Panc1 (cell line): ENCODE results near the gene PRSS50. TPM values are rescaled to one million over a fixed set of nuclear protein-coding genes. Genes with fewer than 3 reads are reported as not detected.

ENCODE experiments used
- ATAC-seq: fragments of 200-7000 bp; cut with Tn5 transposase; 2 replicates; pipeline ENCODE4 v1.9.1; 2020; ENCODE audit warnings: mild to moderate bottlenecking, moderate library complexity
- BruUV-seq: library from RNA; stranded (reverse); fragments of 400-500 nt; replicated peaks from 2 replicates; lab custom pipeline; 2021; lab: Mats Ljungman, UMichigan
- CTCF ChIA-PET: fragments of 300-600 bp; sonication (Branson Sonifier 250); formaldehyde crosslinking; loops from one replicate; lab custom pipeline; 2022; ENCODE audit warnings: antibody characterized with exemption; lab: Charles Lee
- POLR2A ChIA-PET: fragments of 300-600 bp; sonication (Branson Sonifier 250); formaldehyde crosslinking; loops from one replicate; lab custom pipeline; 2022; ENCODE audit warnings: antibody characterized with exemption; lab: Charles Lee
- DNase-seq: peaks from one replicate; pipeline ENCODE4 v3.0.0-alpha.2; 2010; ENCODE audit warnings: low read depth, low spot score
- H3K27ac ChIP-seq: 2 replicates; pipeline ENCODE4 v1.5.1; 2011; ENCODE audit warnings: mild to moderate bottlenecking, low read length, inconsistent platforms
- H3K27me3 ChIP-seq: fragments of 200-500 bp; sonication (Bioruptor generic); 2 replicates; pipeline ENCODE4 v1.6.0; 2014; ENCODE audit warnings: low read length, inconsistent platforms; ENCODE audit not compliant: control insufficient read depth, insufficient read depth
- H3K36me3 ChIP-seq: fragments of 200-500 bp; sonication (Bioruptor generic); 2 replicates; pipeline ENCODE4 v1.5.1; 2014; ENCODE audit warnings: inconsistent platforms, mild to moderate bottlenecking, low read length, moderate library complexity; ENCODE audit not compliant: control insufficient read depth, insufficient read depth
- H3K4me1 ChIP-seq: 2 replicates; pipeline ENCODE4 v1.5.1; 2011; ENCODE audit warnings: inconsistent platforms, mild to moderate bottlenecking, low read length, moderate library complexity; ENCODE audit not compliant: control insufficient read depth, insufficient read depth
- H3K4me3 ChIP-seq, 2 experiments: 2 replicates each; pipeline ENCODE4 v1.5.1; 2011 to 2012; ENCODE audit warnings: low read depth in 2 of 2, low read length in 2 of 2, mild to moderate bottlenecking in 2 of 2, inconsistent platforms in 1 of 2, moderate library complexity in 1 of 2
- H3K9me3 ChIP-seq: fragments of 200-500 bp; sonication (Bioruptor generic); 2 replicates; pipeline ENCODE4 v1.5.1; 2014; ENCODE audit warnings: low read depth, mild to moderate bottlenecking, inconsistent platforms, low read length, moderate library complexity; ENCODE audit not compliant: control insufficient read depth, insufficient read depth
- CTCF ChIP-seq: fragments of 450-650 bp; IDR thresholded peaks from 2 replicates; pipeline ENCODE4 v1.5.1; 2017; ENCODE audit warnings: mild to moderate bottlenecking
- POLR2AphosphoS5 ChIP-seq: IDR thresholded peaks from 2 replicates; pipeline ENCODE4 v1.6.1; 2012; ENCODE audit warnings: mild to moderate bottlenecking, low read depth, low read length, moderate library complexity
- REST ChIP-seq, 2 experiments: IDR thresholded peaks; 2 replicates each; pipeline ENCODE4 v1.6.1; 2011 to 2012; ENCODE audit warnings: low read depth in 2 of 2, control low read depth in 1 of 2, low read length in 1 of 2, mild to moderate bottlenecking in 1 of 2, moderate library complexity in 1 of 2; ENCODE audit not compliant: insufficient read depth in 1 of 2
- SIN3A ChIP-seq: IDR thresholded peaks from 2 replicates; pipeline ENCODE4 v1.6.1; 2012; ENCODE audit warnings: low read depth, mild to moderate bottlenecking, low read length, moderate library complexity, borderline replicate concordance; ENCODE audit not compliant: insufficient read depth
- TCF7L2 ChIP-seq: IDR thresholded peaks from 2 replicates; pipeline ENCODE4 v1.6.1; 2011; ENCODE audit warnings: mild to moderate bottlenecking, low read depth, low read length, inconsistent platforms
- in situ Hi-C: cut with HindIII; loops from 2 replicates; pipeline ENCODE4 v1.10.0; 2016; ENCODE audit warnings: low sequenced_read_pairs, low pct_unique_long_range_greater_than_20kb
- intact Hi-C: fragments of 100-400 bp; cut with micrococcal nuclease; formaldehyde crosslinking; loops from one replicate; pipeline ENCODE4 v1.10.0; 2022; ENCODE audit not compliant: unreplicated experiment
- total RNA-seq: library from RNA; stranded (reverse); gene quantifications from one replicate; pipeline ENCODE4 v1.2.1, GENCODE V29; 2021; ENCODE audit not compliant: unreplicated experiment

Gene PRSS50
- total RNA-seq, 1 experiment from 2014 or later: 0.13 TPM

- H3K4me3 ChIP-seq: no peak overlapping the region
- POLR2A ChIA-PET: no interaction called here
- no TSS peak for BruUV-seq
- H3K27me3 ChIP-seq: no peaks in the 10 kb centered on the region
- in situ Hi-C loops (no loop called here), intact Hi-C loops (no loop called here)
- ATAC-seq (no peak), DNase-seq (no peak)
- no peak for TF ChIP-seq POLR2AphosphoS5
- TF ChIP-seq CTCF: no peak
- no peak for TF ChIP-seq SIN3A
- no peak for TF ChIP-seq REST (IDR thresholded peaks at IDR 0.05; ENCODE audit: insufficient read depth in 1 of 2, low read depth in 2 of 2, low read length in 1 of 2)
- TF ChIP-seq TCF7L2: no peak
- H3K9me3 ChIP-seq: no peaks in the 10 kb centered on the region
- no peak overlapping the region for H3K27ac ChIP-seq
- H3K36me3 ChIP-seq: no peaks in the 10 kb centered on the region
- CTCF ChIA-PET: no interaction called here
- H3K4me1 ChIP-seq: no peaks in the 10 kb centered on the region
Observed at GRCh38 chr3:46679681-46680080, 38.0 kb downstream of the PRSS50 start.

GRCh38 chr3:46678280-46678679 lies 39.4 kb downstream of the PRSS50 start:
- no peak for TF ChIP-seq CTCF
- no peak for TF ChIP-seq POLR2AphosphoS5
- TF ChIP-seq TCF7L2: no peak
- Histone ChIP-seq H3K27ac (no peak overlapping the region), H3K9me3 (no peaks in the 10 kb centered on the region), H3K36me3 (no peaks in the 10 kb centered on the region), H3K4me3 (no peak overlapping the region), H3K4me1 (no peaks in the 10 kb centered on the region), H3K27me3 (no peaks in the 10 kb centered on the region)
- intact Hi-C loops (no loop called here), in situ Hi-C loops (no loop called here)
- POLR2A ChIA-PET: no interaction called here
- DNase-seq (no peak), ATAC-seq (no peak)
- CTCF ChIA-PET: no interaction called here
- BruUV-seq: no TSS peak

- DNase-seq: no peak
- intact Hi-C loops: no loop called here
Observed at GRCh38 chr3:46677411-46677726, 40.3 kb downstream of the PRSS50 start.

More at GRCh38 chr3:46677411-46677726, 40.3 kb downstream of the PRSS50 start:
- H3K9me3 ChIP-seq: no peaks in the 10 kb centered on the region
- BruUV-seq: no TSS peak
- in situ Hi-C loops: no loop called here
- CTCF ChIA-PET: no interaction called here
- H3K27me3 ChIP-seq: no peaks in the 10 kb centered on the region
- ATAC-seq: no peak
- no peaks in the 10 kb centered on the region for H3K4me1 ChIP-seq
- H3K27ac ChIP-seq: no peak overlapping the region
- H3K4me3 ChIP-seq: no peak overlapping the region
- H3K36me3 ChIP-seq: no peaks in the 10 kb centered on the region
- TF ChIP-seq POLR2AphosphoS5 (no peak), SIN3A (no peak), TCF7L2 (no peak), CTCF (no peak), REST (IDR thresholded peaks at IDR 0.05; ENCODE audit: insufficient read depth in 1 of 2, low read depth in 2 of 2, low read length in 1 of 2) (no peak)
- POLR2A ChIA-PET: no interaction called here
